H9 (cell line): Measurements from ENCODE around the gene AREG. TPM values are rescaled to one million over a fixed set of nuclear protein-coding genes. Genes with fewer than 3 reads are reported as not detected.

Source experiments
- DNase-seq: peaks from one replicate; pipeline ENCODE4 v3.0.0-alpha.2; 2017
- H2AFZ ChIP-seq: one replicate; pipeline ENCODE4 v1.6.1; 2013; ENCODE audit warnings: mild to moderate bottlenecking, low read length, control low read depth, moderate library complexity
- H2AK5ac ChIP-seq: 2 replicates; pipeline ENCODE4 v1.6.1; 2013; ENCODE audit warnings: low read length, control low read depth, mixed read lengths; ENCODE audit not compliant: insufficient read length
- H2BK120ac ChIP-seq: one replicate; pipeline ENCODE4 v1.6.1; 2013; ENCODE audit warnings: low read depth, mild to moderate bottlenecking, low read length, control low read depth, inconsistent platforms; ENCODE audit not compliant: poor library complexity, severe bottlenecking
- H2BK12ac ChIP-seq: 2 replicates; pipeline ENCODE4 v1.6.1; 2013; ENCODE audit warnings: low read length, control low read depth, mixed read lengths, low read depth; ENCODE audit not compliant: insufficient read length
- H2BK15ac ChIP-seq: 2 replicates; pipeline ENCODE4 v1.6.1; 2013; ENCODE audit warnings: low read depth, low read length, control low read depth
- H2BK20ac ChIP-seq: one replicate; pipeline ENCODE4 v1.6.1; 2013; ENCODE audit warnings: low read depth, mild to moderate bottlenecking, low read length, control low read depth, inconsistent platforms; ENCODE audit not compliant: poor library complexity, severe bottlenecking
- H2BK5ac ChIP-seq: 2 replicates; pipeline ENCODE4 v1.6.1; 2013; ENCODE audit warnings: low read length, control low read depth, mixed read lengths; ENCODE audit not compliant: insufficient read length
- H3K14ac ChIP-seq: 2 replicates; pipeline ENCODE4 v1.6.1; 2013; ENCODE audit warnings: low read length, control low read depth; ENCODE audit not compliant: insufficient read depth
- H3K18ac ChIP-seq: 2 replicates; pipeline ENCODE4 v1.6.1; 2013; ENCODE audit warnings: low read depth, mild to moderate bottlenecking, mixed read lengths, low read length, control low read depth; ENCODE audit not compliant: insufficient read length
- H3K23ac ChIP-seq: 2 replicates; pipeline ENCODE4 v1.6.1; 2013; ENCODE audit warnings: low read length, control low read depth, mixed read lengths, low read depth; ENCODE audit not compliant: insufficient read length
- H3K23me2 ChIP-seq: 2 replicates; pipeline ENCODE4 v1.6.1; 2013; ENCODE audit warnings: low read depth, mild to moderate bottlenecking, mixed read lengths, low read length, control low read depth; ENCODE audit not compliant: insufficient read length, poor library complexity, severe bottlenecking
- H3K27ac ChIP-seq: 2 replicates; pipeline ENCODE4 v1.5.1; 2013; ENCODE audit warnings: low read length, control low read depth, mixed read lengths, low read depth; ENCODE audit not compliant: insufficient read length
- H3K27me3 ChIP-seq: 2 replicates; pipeline ENCODE4 v1.6.1; 2013; ENCODE audit warnings: low read length, control low read depth, inconsistent platforms; ENCODE audit not compliant: insufficient read depth
- H3K4ac ChIP-seq: 2 replicates; pipeline ENCODE4 v1.6.1; 2013; ENCODE audit warnings: low read depth, mild to moderate bottlenecking, control low read depth, inconsistent platforms, low read length, moderate library complexity
- H3K4me1 ChIP-seq: 2 replicates; pipeline ENCODE4 v1.6.1; 2013; ENCODE audit warnings: low read length, control low read depth, inconsistent platforms; ENCODE audit not compliant: insufficient read depth
- H3K4me2 ChIP-seq: 2 replicates; pipeline ENCODE4 v1.6.1; 2013; ENCODE audit warnings: low read length, control low read depth, mixed read lengths; ENCODE audit not compliant: insufficient read length, insufficient read depth
- H3K56ac ChIP-seq: 2 replicates; pipeline ENCODE4 v1.6.1; 2013; ENCODE audit warnings: low read depth, mild to moderate bottlenecking, mixed read lengths, low read length, control low read depth; ENCODE audit not compliant: insufficient read length
- H3K79me1 ChIP-seq: 2 replicates; pipeline ENCODE4 v1.6.1; 2013; ENCODE audit warnings: low read depth, mild to moderate bottlenecking, moderate library complexity, low read length, control low read depth, inconsistent platforms; ENCODE audit not compliant: insufficient read depth, poor library complexity, severe bottlenecking
- H3K79me2 ChIP-seq: 2 replicates; pipeline ENCODE4 v1.6.1; 2013; ENCODE audit warnings: low read length, control low read depth, inconsistent platforms; ENCODE audit not compliant: insufficient read depth
- H3K9ac ChIP-seq: 2 replicates; pipeline ENCODE4 v1.6.1; 2013; ENCODE audit warnings: low read length, control low read depth, mixed read lengths; ENCODE audit not compliant: insufficient read length; ENCODE audit errors: extremely low read depth
- H3K9me3 ChIP-seq: one replicate; pipeline ENCODE4 v1.6.1; 2013; ENCODE audit warnings: low read depth, low read length, inconsistent platforms; ENCODE audit not compliant: control insufficient read depth
- H3T11ph ChIP-seq: one replicate; pipeline ENCODE4 v1.6.1; 2013; ENCODE audit warnings: mild to moderate bottlenecking, low read length, control low read depth, inconsistent platforms
- H4K20me1 ChIP-seq: one replicate; pipeline ENCODE4 v1.6.1; 2013; ENCODE audit not compliant: control insufficient read depth, insufficient read length, insufficient read depth
- H4K5ac ChIP-seq: 2 replicates; pipeline ENCODE4 v1.6.1; 2013; ENCODE audit warnings: low read depth, mild to moderate bottlenecking, mixed read lengths, low read length, control low read depth; ENCODE audit not compliant: insufficient read length
- H4K8ac ChIP-seq: replicated peaks from 2 replicates; pipeline ENCODE4 v1.6.1; 2013; ENCODE audit warnings: low read length, control low read depth, mixed read lengths, low read depth; ENCODE audit not compliant: insufficient read length
- H4K91ac ChIP-seq: 2 replicates; pipeline ENCODE4 v1.6.1; 2013; ENCODE audit warnings: low read depth, mild to moderate bottlenecking, moderate library complexity, mixed read lengths, low read length, control low read depth; ENCODE audit not compliant: insufficient read length
- H3K27ac Mint-ChIP-seq, 3 experiments: 2 replicates in 2 of 3; 3 replicates in 1 of 3; pipeline ENCODE4 v1.8.0; 2020 to 2021; ENCODE audit warnings: mixed read lengths in 3 of 3, mild to moderate bottlenecking in 1 of 3, moderate library complexity in 1 of 3
- H3K27me3 Mint-ChIP-seq: 2 replicates; pipeline ENCODE4 v1.8.0; 2021; ENCODE audit warnings: low read depth, mild to moderate bottlenecking, moderate library complexity, mixed read lengths
- H3K36me3 Mint-ChIP-seq, 3 experiments: 2 replicates in 2 of 3; 3 replicates in 1 of 3; pipeline ENCODE4 v1.8.0; 2020 to 2021; ENCODE audit warnings: low read depth in 3 of 3, mixed read lengths in 3 of 3; ENCODE audit not compliant: insufficient read depth in 1 of 3
- H3K4me1 Mint-ChIP-seq, 2 experiments: 2 replicates each; pipeline ENCODE4 v1.8.0; 2020; ENCODE audit warnings: mixed read lengths in 2 of 2
- H3K4me3 Mint-ChIP-seq, 2 experiments: 2 replicates in 1 of 2; 3 replicates in 1 of 2; pipeline ENCODE4 v1.8.0; 2020 to 2021; ENCODE audit warnings: mild to moderate bottlenecking in 2 of 2, mixed read lengths in 2 of 2, moderate library complexity in 1 of 2
- H3K9me3 Mint-ChIP-seq, 2 experiments: 2 replicates in 1 of 2; 3 replicates in 1 of 2; pipeline ENCODE4 v1.8.0; 2020; ENCODE audit warnings: mild to moderate bottlenecking in 2 of 2, mixed read lengths in 2 of 2, moderate library complexity in 1 of 2
- WGBS: extraction: QIAGEN DNeasy Blood & Tissue Kit; methylation state at CpG from one replicate; pipeline ENCODE4 v1.1.7; 2013; ENCODE audit warnings: missing lambda C conversion rate, low lambda C conversion rate, mixed read lengths; ENCODE audit not compliant: insufficient read length; ENCODE audit errors: extremely low coverage; 5-methylcytosine and 5-hydroxymethylcytosine counted together
- total RNA-seq: library from RNA; stranded (reverse); gene quantifications from 2 replicates; pipeline ENCODE4 v1.2.1, GENCODE V29; 2021
- TF ChIP-seq, protein P1 (sequence below): fragments of 200-600 bp; sonication (generic); conservative IDR thresholded peaks from 3 replicates; pipeline ENCODE4 v1.8.0; 2021; ENCODE audit warnings: antibody characterized with exemption, mild to moderate bottlenecking

Gene AREG
- total RNA-seq, 1 experiment from 2014 or later, result 0.28 TPM

DNA sequence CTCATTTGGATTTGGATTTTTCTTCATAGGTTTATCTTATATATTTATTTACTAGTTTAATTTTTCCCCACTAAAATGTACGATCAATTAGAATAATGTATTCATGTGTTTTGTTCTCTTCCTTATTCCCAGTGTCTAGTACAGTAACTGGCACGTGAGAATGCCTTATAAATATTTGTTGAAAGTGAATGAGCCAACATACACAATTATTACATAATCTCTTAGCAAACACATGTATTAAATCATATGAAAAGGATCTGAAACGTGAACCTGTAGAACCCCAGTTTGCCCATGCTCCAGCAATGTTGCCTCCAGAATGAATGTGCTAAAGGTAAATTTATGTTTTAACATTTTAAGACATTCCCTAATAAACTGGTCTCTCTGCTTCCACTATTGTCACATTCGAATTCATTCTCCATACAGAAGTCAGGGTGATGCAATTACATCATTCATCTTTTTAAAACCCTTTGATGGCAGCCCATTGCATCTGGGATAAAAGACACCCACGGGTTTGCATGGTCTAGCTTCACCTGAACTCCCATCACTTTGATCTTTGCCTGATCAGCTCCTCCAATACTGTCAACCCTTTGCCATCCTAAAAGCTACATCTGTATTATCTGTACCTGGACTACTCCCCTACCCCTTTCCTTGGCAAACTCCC, 30.7 kb upstream of the AREG start:
- H4K91ac ChIP-seq, result no peak overlapping the region
- no peaks in the 10 kb centered on the region for H3K27me3 ChIP-seq
- H3K79me2 ChIP-seq, result no peaks in the 10 kb centered on the region
- no peaks in the 10 kb centered on the region; the same call in 1 of the 2 replicates for H3K4me1 ChIP-seq
- no peak overlapping the region for H2BK120ac ChIP-seq
- H3T11ph ChIP-seq, result no peak overlapping the region
- Mint-ChIP-seq H3K36me3 (no peaks in the 10 kb centered on the region), H3K27ac (no peak overlapping the region), H3K9me3 (peaks cover 2 to 3% of the 10 kb centered on the region in 2 experiments; a peak in 4 of 5 replicates), H3K4me3 (no peak overlapping the region), H3K27me3 (no peaks in the 10 kb centered on the region; the same call in 1 of the 2 replicates), H3K4me1 (peaks cover 12 to 13% of the 10 kb centered on the region in 2 experiments; a peak in 3 of 4 replicates)
- no peak overlapping the region for H3K14ac ChIP-seq
- no peak overlapping the region for H2BK20ac ChIP-seq
- H3K4me2 ChIP-seq, result no peak overlapping the region
- no peaks in the 10 kb centered on the region for H3K9me3 ChIP-seq
- no peak overlapping the region for H3K4ac ChIP-seq
- no peak overlapping the region for H2BK12ac ChIP-seq
- no peak overlapping the region for H2BK5ac ChIP-seq
- no peak overlapping the region for H4K5ac ChIP-seq
- H4K8ac ChIP-seq, result no peak overlapping the region
- no CpG with 5 or more reads among the region's 5 CpGs for WGBS
- H2BK15ac ChIP-seq, result no peak overlapping the region
- no peak overlapping the region for H2AK5ac ChIP-seq
- no peak overlapping the region for H3K18ac ChIP-seq
- H3K9ac ChIP-seq, result no peak overlapping the region
- H3K27ac ChIP-seq, result no peak overlapping the region
- H3K23me2 ChIP-seq, result no peaks in the 10 kb centered on the region
- no peaks in the 10 kb centered on the region for H4K20me1 ChIP-seq
- H3K56ac ChIP-seq, result no peak overlapping the region
- H3K23ac ChIP-seq, result no peak overlapping the region
- H2AFZ ChIP-seq, result no peak overlapping the region
- TF ChIP-seq, protein P1, sequence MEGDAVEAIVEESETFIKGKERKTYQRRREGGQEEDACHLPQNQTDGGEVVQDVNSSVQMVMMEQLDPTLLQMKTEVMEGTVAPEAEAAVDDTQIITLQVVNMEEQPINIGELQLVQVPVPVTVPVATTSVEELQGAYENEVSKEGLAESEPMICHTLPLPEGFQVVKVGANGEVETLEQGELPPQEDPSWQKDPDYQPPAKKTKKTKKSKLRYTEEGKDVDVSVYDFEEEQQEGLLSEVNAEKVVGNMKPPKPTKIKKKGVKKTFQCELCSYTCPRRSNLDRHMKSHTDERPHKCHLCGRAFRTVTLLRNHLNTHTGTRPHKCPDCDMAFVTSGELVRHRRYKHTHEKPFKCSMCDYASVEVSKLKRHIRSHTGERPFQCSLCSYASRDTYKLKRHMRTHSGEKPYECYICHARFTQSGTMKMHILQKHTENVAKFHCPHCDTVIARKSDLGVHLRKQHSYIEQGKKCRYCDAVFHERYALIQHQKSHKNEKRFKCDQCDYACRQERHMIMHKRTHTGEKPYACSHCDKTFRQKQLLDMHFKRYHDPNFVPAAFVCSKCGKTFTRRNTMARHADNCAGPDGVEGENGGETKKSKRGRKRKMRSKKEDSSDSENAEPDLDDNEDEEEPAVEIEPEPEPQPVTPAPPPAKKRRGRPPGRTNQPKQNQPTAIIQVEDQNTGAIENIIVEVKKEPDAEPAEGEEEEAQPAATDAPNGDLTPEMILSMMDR, result no peak
- H3K79me1 ChIP-seq, result no peaks in the 10 kb centered on the region
- no peak for DNase-seq
